NCI-H2196 (cell line): ENCODE results near the gene KCTD21.

Experiments used
- DNase-seq: peaks from one replicate; lab custom pipeline; 2025; ENCODE audit not compliant: unreplicated experiment; lab: John Stamatoyannopoulos, UW

The KCTD21 gene

DNA sequence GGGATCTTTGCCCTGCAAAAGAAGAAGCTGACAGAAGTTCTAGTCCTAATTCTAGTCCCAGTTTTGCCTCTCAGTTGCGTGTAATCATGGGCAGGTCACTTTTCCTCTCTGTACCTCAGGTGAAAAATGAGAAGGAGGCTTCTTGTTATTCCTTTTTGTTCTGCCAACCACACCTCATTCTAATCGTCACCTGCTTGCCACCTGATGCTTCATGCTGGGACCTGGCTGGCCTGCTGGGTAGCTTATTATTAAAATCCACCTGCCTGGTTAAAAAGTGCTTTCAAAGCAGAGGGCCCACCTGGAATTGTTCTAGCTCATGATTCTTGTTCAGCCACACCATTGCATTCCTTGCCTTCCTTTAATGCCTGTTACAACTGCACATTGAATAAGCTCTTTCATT lies 40.6 kb downstream of the KCTD21 start:
- DNase-seq, result peak; percentile 65

- no peak for DNase-seq
Observed at GRCh38 chr11:78145511-78146025, 42.9 kb downstream of the KCTD21 start.

DNA sequence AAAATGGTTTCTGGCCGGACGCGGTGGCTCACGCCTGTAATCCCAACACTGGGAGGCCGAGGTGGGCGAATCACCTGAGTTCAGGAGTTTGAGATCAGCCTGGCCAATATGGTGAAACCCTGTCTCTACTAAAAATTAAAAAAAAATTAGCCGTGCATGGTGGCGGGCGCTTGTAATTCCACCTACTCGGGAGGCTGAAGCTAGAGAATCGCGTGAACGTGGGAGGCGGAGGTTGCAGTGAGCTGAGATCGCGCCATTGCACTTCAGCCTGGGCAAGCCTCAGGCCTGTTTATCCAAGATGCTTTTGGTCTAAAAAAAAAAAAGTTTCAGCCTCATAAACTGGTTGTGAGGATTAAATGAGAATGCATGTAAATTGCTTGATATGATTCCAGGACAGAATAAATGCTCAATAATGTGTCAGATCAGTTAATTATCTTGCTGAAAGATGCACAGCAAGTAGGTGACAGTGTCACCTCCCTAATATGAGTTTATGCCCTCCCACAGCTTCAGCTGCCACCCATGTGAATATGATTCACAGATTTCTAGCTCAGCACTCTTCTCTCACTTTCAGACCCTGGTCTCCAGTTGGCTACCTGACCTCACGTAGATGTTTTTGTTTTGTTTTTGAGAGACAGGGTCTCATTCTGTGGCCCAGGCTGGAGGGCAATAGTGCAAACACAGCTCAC lies 47.9 kb downstream of the KCTD21 start:
- no peak for DNase-seq

DNA sequence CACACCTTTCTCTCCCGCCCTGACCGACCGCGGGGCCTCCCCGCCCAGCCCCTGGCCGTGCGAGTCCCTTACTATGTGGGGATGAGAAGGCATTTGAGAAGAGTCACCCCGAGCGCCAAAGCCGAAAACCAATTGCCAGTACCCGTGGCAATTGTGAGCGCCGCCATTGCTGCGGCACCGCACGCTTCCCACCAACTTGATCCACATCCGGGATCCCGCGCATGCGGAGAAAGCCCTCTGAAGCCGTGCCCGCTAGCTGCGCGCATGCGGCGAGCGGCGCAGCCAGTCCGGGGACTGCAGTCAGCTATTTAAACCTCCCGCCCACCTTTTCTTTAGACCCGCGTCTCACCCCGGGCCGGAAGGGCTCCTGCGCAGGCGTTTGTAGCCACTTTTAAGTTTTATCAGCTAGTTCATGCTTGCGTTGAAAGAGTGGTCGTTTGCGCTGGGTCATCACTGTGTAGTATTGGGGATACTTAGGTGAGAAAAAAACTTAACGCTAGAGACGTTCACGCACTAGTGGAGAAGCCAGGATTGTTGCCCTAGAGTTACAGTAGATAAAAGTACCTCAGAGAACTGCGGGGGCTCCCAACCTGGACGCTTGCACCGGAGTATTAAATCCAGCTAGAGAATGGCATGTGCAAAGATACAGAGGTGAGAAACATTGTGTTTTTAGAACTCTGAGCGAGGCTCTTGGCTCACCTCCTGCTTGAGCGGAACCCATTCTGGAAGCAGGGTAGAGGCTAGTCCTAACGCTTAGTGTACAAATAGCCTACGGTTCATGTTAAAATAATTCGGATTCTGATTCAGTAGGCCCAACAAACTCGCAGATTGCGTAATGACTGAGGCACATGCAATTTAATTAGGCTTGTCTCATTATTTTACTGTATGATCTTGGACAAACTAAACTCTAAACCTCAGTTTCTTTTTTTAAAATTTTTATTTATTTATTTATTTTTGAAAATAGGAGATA lies 48.7 kb downstream of the KCTD21 start, which contains the start of gene ALG8:
ALG8 (minus strand) TSS at position 205 of the 970 bp plus-strand sequence; CDS start at position 167, 38 bp downstream.
- DNase-seq, result peak; percentile 97

- no peak for DNase-seq
Observed at GRCh38 chr11:78138694-78139421, 49.6 kb downstream of the KCTD21 start.

- DNase-seq, result no peak
Observed at GRCh38 chr11:78138291-78138690, 50.1 kb downstream of the KCTD21 start.

DNA sequence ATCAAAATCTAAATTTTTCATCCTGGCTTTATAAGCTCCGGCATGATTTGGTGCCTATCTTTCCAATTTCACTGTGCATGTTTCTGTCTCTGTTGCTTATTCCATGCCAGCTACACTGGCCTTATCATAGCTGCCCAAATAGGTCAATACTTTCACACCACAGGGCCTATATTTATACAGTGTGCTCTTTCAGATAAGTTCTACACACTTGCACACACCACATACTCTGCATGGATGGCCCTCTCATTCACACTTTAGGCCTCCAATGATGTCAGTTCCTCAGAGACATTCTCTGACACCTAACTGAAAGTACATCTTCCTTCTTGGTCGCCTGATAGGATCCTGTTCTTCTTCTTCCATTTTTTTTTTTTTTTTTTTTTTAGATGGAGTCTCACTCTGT lies 56.0 kb downstream of the KCTD21 start:
- DNase-seq, result no peak

GRCh38 chr11:78131956-78132355 lies 56.5 kb downstream of the KCTD21 start:
- no peak for DNase-seq

DNA sequence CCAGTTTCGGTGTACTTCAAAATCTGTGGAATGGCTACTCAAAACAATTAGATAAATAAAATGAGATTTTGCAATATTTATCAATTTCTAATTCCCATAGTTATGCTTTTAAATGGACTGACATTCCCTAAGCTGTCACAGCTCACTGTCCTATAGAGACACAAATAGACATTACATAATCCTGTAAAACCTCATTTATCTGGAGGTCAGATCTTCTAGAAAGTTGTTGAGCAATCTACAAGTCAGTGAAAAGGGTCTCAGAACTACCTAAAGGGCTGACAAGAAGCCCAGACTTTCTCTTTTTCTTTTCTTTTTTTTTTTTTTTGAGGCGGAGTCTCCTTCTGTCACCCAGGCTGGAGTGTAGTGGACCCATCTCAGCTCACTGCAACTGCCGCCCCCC lies 61.0 kb downstream of the KCTD21 start:
- DNase-seq, result no peak
